GM23338 (cell line): ENCODE data around the gene ARHGEF9.

ENCODE experiments used
- EZH2 ChIP-seq: fragments of 200-600 bp; sonication (generic); IDR thresholded peaks from one replicate; pipeline ENCODE4 v1.8.0; 2017; ENCODE audit warnings: antibody characterized with exemption, mild to moderate bottlenecking, low read depth; ENCODE audit not compliant: unreplicated experiment
- EZH2phosphoT487 ChIP-seq: fragments of 200-600 bp; sonication (generic); IDR thresholded peaks from one replicate; pipeline ENCODE4 v1.8.1; 2018; ENCODE audit warnings: antibody characterized with exemption; ENCODE audit not compliant: unreplicated experiment
- JUNB ChIP-seq: IDR thresholded peaks from one replicate; pipeline ENCODE4 v1.6.1; 2016; ENCODE audit warnings: antibody characterized with exemption; ENCODE audit not compliant: unreplicated experiment
- POLR2AphosphoS5 ChIP-seq: IDR thresholded peaks from 2 replicates; pipeline ENCODE4 v1.6.1; 2016; ENCODE audit warnings: antibody characterized with exemption, low read depth
- ZNF114 ChIP-seq: fragments of 250-450 bp; sonication (Bioruptor Pico); IDR thresholded peaks from 2 replicates; pipeline ENCODE4 v1.5.0; 2020; ENCODE audit warnings: mild to moderate bottlenecking, moderate library complexity
- TF ChIP-seq, protein P1 (sequence below), 2 experiments: fragments of 200-600 bp in 1 of 2; sonication (generic) in 1 of 2; conservative IDR thresholded peaks; 2 replicates each; pipeline versions ENCODE4 v1.5.1 to v1.6.1; 2016 to 2017; ENCODE audit warnings: antibody characterized with exemption in 2 of 2, low read depth in 2 of 2, mild to moderate bottlenecking in 2 of 2, moderate library complexity in 1 of 2
- TF ChIP-seq, protein P2 (sequence below): IDR thresholded peaks from one replicate; pipeline ENCODE4 v1.6.1; 2018; ENCODE audit warnings: antibody characterized with exemption; ENCODE audit not compliant: unreplicated experiment
- TF ChIP-seq, protein P3 (sequence below): fragments of 250-450 bp; sonication (Bioruptor Pico); IDR thresholded peaks from 2 replicates; pipeline ENCODE4 v1.5.0; 2020; ENCODE audit warnings: mild to moderate bottlenecking, moderate library complexity

DNA sequence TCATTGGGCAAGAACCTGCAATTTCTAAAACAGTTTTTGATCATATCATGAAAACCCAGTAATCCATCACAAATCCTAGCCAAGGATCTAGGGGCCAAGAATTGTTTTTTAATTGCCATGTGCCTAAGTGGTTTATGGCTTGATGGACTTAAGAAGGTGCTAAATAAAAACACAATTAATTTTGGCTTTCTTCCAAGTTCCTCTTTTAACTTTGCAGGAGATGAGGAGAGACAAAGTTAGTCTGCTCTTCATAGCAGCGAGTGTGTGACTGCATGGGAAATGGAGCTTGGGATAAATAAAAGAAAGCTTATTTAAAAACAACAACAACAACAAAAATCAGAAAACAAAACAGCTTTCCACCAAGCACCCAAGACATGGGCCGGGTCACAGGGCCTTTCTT lies 41.4 kb downstream of the ARHGEF9 start:
- TF ChIP-seq, protein P1, sequence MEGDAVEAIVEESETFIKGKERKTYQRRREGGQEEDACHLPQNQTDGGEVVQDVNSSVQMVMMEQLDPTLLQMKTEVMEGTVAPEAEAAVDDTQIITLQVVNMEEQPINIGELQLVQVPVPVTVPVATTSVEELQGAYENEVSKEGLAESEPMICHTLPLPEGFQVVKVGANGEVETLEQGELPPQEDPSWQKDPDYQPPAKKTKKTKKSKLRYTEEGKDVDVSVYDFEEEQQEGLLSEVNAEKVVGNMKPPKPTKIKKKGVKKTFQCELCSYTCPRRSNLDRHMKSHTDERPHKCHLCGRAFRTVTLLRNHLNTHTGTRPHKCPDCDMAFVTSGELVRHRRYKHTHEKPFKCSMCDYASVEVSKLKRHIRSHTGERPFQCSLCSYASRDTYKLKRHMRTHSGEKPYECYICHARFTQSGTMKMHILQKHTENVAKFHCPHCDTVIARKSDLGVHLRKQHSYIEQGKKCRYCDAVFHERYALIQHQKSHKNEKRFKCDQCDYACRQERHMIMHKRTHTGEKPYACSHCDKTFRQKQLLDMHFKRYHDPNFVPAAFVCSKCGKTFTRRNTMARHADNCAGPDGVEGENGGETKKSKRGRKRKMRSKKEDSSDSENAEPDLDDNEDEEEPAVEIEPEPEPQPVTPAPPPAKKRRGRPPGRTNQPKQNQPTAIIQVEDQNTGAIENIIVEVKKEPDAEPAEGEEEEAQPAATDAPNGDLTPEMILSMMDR (conservative IDR thresholded peaks at IDR 0.05; ENCODE audit: low read depth in 2 of 2) = no peak
- TF ChIP-seq EZH2 (no peak), JUNB (no peak), POLR2AphosphoS5 (no peak), EZH2phosphoT487 (no peak), ZNF114 (no peak)
- TF ChIP-seq, protein P2, sequence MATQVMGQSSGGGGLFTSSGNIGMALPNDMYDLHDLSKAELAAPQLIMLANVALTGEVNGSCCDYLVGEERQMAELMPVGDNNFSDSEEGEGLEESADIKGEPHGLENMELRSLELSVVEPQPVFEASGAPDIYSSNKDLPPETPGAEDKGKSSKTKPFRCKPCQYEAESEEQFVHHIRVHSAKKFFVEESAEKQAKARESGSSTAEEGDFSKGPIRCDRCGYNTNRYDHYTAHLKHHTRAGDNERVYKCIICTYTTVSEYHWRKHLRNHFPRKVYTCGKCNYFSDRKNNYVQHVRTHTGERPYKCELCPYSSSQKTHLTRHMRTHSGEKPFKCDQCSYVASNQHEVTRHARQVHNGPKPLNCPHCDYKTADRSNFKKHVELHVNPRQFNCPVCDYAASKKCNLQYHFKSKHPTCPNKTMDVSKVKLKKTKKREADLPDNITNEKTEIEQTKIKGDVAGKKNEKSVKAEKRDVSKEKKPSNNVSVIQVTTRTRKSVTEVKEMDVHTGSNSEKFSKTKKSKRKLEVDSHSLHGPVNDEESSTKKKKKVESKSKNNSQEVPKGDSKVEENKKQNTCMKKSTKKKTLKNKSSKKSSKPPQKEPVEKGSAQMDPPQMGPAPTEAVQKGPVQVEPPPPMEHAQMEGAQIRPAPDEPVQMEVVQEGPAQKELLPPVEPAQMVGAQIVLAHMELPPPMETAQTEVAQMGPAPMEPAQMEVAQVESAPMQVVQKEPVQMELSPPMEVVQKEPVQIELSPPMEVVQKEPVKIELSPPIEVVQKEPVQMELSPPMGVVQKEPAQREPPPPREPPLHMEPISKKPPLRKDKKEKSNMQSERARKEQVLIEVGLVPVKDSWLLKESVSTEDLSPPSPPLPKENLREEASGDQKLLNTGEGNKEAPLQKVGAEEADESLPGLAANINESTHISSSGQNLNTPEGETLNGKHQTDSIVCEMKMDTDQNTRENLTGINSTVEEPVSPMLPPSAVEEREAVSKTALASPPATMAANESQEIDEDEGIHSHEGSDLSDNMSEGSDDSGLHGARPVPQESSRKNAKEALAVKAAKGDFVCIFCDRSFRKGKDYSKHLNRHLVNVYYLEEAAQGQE = no peak
- TF ChIP-seq, protein P3, sequence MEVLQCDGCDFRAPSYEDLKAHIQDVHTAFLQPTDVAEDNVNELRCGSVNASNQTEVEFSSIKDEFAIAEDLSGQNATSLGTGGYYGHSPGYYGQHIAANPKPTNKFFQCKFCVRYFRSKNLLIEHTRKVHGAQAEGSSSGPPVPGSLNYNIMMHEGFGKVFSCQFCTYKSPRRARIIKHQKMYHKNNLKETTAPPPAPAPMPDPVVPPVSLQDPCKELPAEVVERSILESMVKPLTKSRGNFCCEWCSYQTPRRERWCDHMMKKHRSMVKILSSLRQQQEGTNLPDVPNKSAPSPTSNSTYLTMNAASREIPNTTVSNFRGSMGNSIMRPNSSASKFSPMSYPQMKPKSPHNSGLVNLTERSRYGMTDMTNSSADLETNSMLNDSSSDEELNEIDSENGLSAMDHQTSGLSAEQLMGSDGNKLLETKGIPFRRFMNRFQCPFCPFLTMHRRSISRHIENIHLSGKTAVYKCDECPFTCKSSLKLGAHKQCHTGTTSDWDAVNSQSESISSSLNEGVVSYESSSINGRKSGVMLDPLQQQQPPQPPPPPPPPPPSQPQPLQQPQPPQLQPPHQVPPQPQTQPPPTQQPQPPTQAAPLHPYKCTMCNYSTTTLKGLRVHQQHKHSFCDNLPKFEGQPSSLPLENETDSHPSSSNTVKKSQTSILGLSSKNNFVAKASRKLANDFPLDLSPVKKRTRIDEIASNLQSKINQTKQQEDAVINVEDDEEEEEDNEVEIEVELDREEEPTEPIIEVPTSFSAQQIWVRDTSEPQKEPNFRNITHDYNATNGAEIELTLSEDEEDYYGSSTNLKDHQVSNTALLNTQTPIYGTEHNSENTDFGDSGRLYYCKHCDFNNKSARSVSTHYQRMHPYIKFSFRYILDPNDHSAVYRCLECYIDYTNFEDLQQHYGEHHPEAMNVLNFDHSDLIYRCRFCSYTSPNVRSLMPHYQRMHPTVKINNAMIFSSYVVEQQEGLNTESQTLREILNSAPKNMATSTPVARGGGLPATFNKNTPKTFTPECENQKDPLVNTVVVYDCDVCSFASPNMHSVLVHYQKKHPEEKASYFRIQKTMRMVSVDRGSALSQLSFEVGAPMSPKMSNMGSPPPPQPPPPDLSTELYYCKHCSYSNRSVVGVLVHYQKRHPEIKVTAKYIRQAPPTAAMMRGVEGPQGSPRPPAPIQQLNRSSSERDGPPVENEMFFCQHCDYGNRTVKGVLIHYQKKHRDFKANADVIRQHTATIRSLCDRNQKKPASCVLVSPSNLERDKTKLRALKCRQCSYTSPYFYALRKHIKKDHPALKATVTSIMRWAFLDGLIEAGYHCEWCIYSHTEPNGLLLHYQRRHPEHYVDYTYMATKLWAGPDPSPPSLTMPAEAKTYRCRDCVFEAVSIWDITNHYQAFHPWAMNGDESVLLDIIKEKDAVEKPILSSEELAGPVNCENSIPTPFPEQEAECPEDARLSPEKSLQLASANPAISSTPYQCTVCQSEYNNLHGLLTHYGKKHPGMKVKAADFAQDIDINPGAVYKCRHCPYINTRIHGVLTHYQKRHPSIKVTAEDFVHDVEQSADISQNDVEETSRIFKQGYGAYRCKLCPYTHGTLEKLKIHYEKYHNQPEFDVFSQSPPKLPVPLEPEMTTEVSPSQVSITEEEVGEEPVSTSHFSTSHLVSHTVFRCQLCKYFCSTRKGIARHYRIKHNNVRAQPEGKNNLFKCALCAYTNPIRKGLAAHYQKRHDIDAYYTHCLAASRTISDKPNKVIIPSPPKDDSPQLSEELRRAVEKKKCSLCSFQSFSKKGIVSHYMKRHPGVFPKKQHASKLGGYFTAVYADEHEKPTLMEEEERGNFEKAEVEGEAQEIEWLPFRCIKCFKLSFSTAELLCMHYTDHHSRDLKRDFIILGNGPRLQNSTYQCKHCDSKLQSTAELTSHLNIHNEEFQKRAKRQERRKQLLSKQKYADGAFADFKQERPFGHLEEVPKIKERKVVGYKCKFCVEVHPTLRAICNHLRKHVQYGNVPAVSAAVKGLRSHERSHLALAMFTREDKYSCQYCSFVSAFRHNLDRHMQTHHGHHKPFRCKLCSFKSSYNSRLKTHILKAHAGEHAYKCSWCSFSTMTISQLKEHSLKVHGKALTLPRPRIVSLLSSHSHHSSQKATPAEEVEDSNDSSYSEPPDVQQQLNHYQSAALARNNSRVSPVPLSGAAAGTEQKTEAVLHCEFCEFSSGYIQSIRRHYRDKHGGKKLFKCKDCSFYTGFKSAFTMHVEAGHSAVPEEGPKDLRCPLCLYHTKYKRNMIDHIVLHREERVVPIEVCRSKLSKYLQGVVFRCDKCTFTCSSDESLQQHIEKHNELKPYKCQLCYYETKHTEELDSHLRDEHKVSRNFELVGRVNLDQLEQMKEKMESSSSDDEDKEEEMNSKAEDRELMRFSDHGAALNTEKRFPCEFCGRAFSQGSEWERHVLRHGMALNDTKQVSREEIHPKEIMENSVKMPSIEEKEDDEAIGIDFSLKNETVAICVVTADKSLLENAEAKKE = no peak
